Naive thymus-derived CD4-positive, alpha-beta T cell (primary cell): Measurements from ENCODE around the gene ANXA4. TPM values are rescaled to one million over a fixed set of nuclear protein-coding genes. Genes with fewer than 3 reads are reported as not detected.

Experiments used
- ATAC-seq: fragments of 150-1000 bp; cut with Tn5 transposase; 2 replicates; pipeline ENCODE4 v1.10.0; 2021; ENCODE audit warnings: mild to moderate bottlenecking, moderate library complexity
- CTCF ChIA-PET: fragments of 350-600 bp; sonication (Branson Sonifier 250); formaldehyde crosslinking; loops from one replicate; lab custom pipeline; 2021; ENCODE audit warnings: antibody characterized with exemption; lab: Charles Lee
- POLR2A ChIA-PET: fragments of 350-600 bp; sonication (Branson Sonifier 250); formaldehyde crosslinking; loops from one replicate; lab custom pipeline; 2021; ENCODE audit warnings: antibody characterized with exemption, inconsistent platforms; lab: Charles Lee
- DNase-seq, 9 donors: peaks; one replicate each; pipeline versions ENCODE4 v3.0.0 to v3.0.0-alpha.2; 2020 to 2022; ENCODE audit warnings: mixed read lengths in 1 of 9
- H3K27ac ChIP-seq: one replicate; pipeline ENCODE4 v1.7.0; 2013; ENCODE audit warnings: mild to moderate bottlenecking, low read depth, low read length, moderate library complexity
- H3K27me3 ChIP-seq, 2 donors: one replicate each; pipeline ENCODE4 v1.7.0; 2013; ENCODE audit warnings: low read length in 2 of 2, mild to moderate bottlenecking in 2 of 2, moderate library complexity in 2 of 2; ENCODE audit not compliant: control insufficient read depth in 2 of 2, insufficient read depth in 2 of 2
- H3K36me3 ChIP-seq, 3 experiments: 1 replicate in 2 of 3; 2 replicates in 1 of 3; pipeline ENCODE4 v1.7.0; 2013; ENCODE audit warnings: low read length in 3 of 3, mild to moderate bottlenecking in 3 of 3, moderate library complexity in 1 of 3; ENCODE audit not compliant: insufficient read depth in 3 of 3, control insufficient read depth in 2 of 3
- H3K4me1 ChIP-seq, 2 donors: one replicate each; pipeline ENCODE4 v1.7.0; 2013; ENCODE audit warnings: low read length in 2 of 2, mild to moderate bottlenecking in 2 of 2, moderate library complexity in 1 of 2; ENCODE audit not compliant: control insufficient read depth in 2 of 2, insufficient read depth in 2 of 2
- H3K4me3 ChIP-seq: 2 replicates; pipeline ENCODE4 v1.7.0; 2013; ENCODE audit warnings: mild to moderate bottlenecking, low read length
- H3K9me3 ChIP-seq, 3 experiments: 1 replicate in 2 of 3; 2 replicates in 1 of 3; pipeline ENCODE4 v1.7.0; 2013; ENCODE audit warnings: low read length in 3 of 3; ENCODE audit not compliant: control insufficient read depth in 2 of 3
- H3K27ac Mint-ChIP-seq, 9 donors: one replicate each; pipeline ENCODE4 v1.8.0; 2020 to 2022; ENCODE audit warnings: mixed read lengths in 9 of 9, mild to moderate bottlenecking in 8 of 9, moderate library complexity in 5 of 9, inconsistent platforms in 2 of 9
- H3K27me3 Mint-ChIP-seq, 5 donors: one replicate each; pipeline ENCODE4 v1.8.0; 2021 to 2022; ENCODE audit warnings: mixed read lengths in 5 of 5, mild to moderate bottlenecking in 1 of 5
- H3K36me3 Mint-ChIP-seq, 5 donors: one replicate each; pipeline ENCODE4 v1.8.0; 2020 to 2022; ENCODE audit warnings: mixed read lengths in 5 of 5, mild to moderate bottlenecking in 3 of 5, inconsistent platforms in 1 of 5
- H3K4me1 Mint-ChIP-seq, 7 donors: one replicate each; pipeline ENCODE4 v1.8.0; 2020 to 2022; ENCODE audit warnings: mixed read lengths in 7 of 7, mild to moderate bottlenecking in 3 of 7, inconsistent platforms in 1 of 7
- H3K4me3 Mint-ChIP-seq, 10 donors: one replicate each; pipeline ENCODE4 v1.8.0; 2020 to 2022; ENCODE audit warnings: mild to moderate bottlenecking in 10 of 10, mixed read lengths in 10 of 10, moderate library complexity in 6 of 10, inconsistent platforms in 2 of 10
- H3K9me3 Mint-ChIP-seq, 11 donors: one replicate each; pipeline ENCODE4 v1.8.0; 2020 to 2022; ENCODE audit warnings: mixed read lengths in 11 of 11, mild to moderate bottlenecking in 4 of 11, inconsistent platforms in 1 of 11, moderate library complexity in 1 of 11
- intact Hi-C, 2 donors: fragments of 100-400 bp; cut with micrococcal nuclease; formaldehyde crosslinking; loops; one replicate each; pipeline ENCODE4 v1.15.1; 2023
- polyA plus RNA-seq, 2 donors: library from polyadenylated mRNA; unstranded; fragments of 300-500 nt; fragmentation: Illumina TruSeq; gene quantifications; one replicate each; pipeline ENCODE4 v1.2.3, GENCODE V29; 2021
- total RNA-seq, 6 experiments: library from RNA in 5 of 6; stranded (reverse) in 5 of 6; gene quantifications; 1 replicate in 5 of 6; 2 replicates in 1 of 6; pipeline ENCODE4 v1.2.3 and lab custom pipeline; 2021 to 2026

Gene ANXA4
- total and polyA plus RNA-seq, 7 experiments from 2014 or later = 3.1 to 75.6 (median 11.5) TPM

DNA sequence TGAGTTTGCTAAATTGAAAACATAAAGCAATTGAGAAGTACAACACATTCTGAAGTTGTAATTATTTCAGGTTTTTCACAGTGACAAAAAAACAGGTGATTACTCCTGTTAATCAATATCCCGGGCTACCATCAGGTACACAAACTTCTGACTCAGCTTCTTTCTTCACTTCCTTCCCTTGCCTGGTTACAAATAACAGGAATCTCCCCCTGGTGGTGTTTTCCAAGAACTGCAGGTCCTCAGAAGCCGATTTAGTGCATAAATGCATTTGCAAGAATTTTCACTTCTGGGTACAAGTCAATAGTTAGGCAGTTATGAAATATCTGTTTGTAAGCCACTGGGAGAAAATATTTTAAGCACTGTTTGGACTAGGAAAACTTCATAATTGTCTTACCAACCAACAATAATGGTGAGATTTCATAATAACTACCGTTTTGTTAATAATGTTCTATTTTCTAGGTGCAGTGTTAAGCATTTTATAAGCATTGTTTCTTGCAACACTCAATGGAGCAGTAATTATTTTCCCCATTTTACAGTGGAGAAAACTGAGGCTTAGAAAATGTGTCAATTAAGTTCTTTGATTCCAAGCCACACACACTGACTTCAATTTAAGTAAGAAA is 75.1 kb downstream of the ANXA4 start:
- H3K4me3 ChIP-seq = no peak overlapping the region
- POLR2A ChIA-PET = interaction anchor here (1.3 to 1.9 kb wide), 3 partner anchors 92 to 277 kb away, joined by 3 to 5 read pairs (median 5); no protein-coding TSS in a partner anchor
- Mint-ChIP-seq H3K9me3 (peaks cover 0 to 1% (median 0%) of the 10 kb centered on the region in 11 donors), H3K27me3 (no peaks in the 10 kb centered on the region), H3K36me3 (peaks cover 0 to 18% (median 6%) of the 10 kb centered on the region in 5 donors), H3K27ac (no peak overlapping the region), H3K4me3 (no peak overlapping the region), H3K4me1 (peaks cover 0 to 15% (median 5%) of the 10 kb centered on the region in 7 donors)
- no peaks in the 10 kb centered on the region for H3K9me3 ChIP-seq
- H3K36me3 ChIP-seq = no peaks in the 10 kb centered on the region
- DNase-seq (peak in 8 of 9 donors; percentile 63 to 84 (median 79)), ATAC-seq (peak; percentile 86)
- H3K27ac ChIP-seq = no peak overlapping the region
- no peaks in the 10 kb centered on the region for H3K27me3 ChIP-seq
- CTCF ChIA-PET = interaction anchor here (0.6 to 8.0 kb wide), 14 partner anchors 11 to 397 kb away, joined by 3 to 163 read pairs (median 4); no protein-coding TSS in a partner anchor
- no peaks in the 10 kb centered on the region for H3K4me1 ChIP-seq
- intact Hi-C loops = loop anchor here (1.0 to 10.0 kb wide), 8 partner anchors 12 to 1352 kb away; partner anchors contain the start of genes ANXA4 (in 2 of the 2), APLF (in 1 of the 2), FBXO48 (in 1 of the 2) and GMCL1 (in 1 of the 2)

- Mint-ChIP-seq H3K9me3 (peaks cover 0 to 1% (median 0%) of the 10 kb centered on the region in 11 donors), H3K36me3 (peaks cover 0 to 18% (median 6%) of the 10 kb centered on the region in 5 donors), H3K27me3 (no peaks in the 10 kb centered on the region), H3K27ac (peak overlapping the region in 1 of 9 donors; percentile 59), H3K4me3 (no peak overlapping the region), H3K4me1 (peaks cover 0 to 15% (median 5%) of the 10 kb centered on the region in 7 donors)
- Histone ChIP-seq H3K4me1 (no peaks in the 10 kb centered on the region), H3K9me3 (no peaks in the 10 kb centered on the region), H3K27me3 (no peaks in the 10 kb centered on the region), H3K27ac (no peak overlapping the region), H3K4me3 (no peak overlapping the region), H3K36me3 (no peaks in the 10 kb centered on the region)
- intact Hi-C loops = loop anchor here (1.0 to 10.0 kb wide), 8 partner anchors 11 to 1353 kb away; partner anchors contain the start of genes ANXA4 (in 2 of the 2), APLF (in 1 of the 2), FBXO48 (in 1 of the 2) and GMCL1 (in 1 of the 2)
- ATAC-seq = no peak
- no peak for DNase-seq
- ChIA-PET CTCF (interaction anchor here (0.7 to 8.0 kb wide), 6 partner anchors 10 to 259 kb away, joined by 3 to 163 read pairs (median 3); no protein-coding TSS in a partner anchor), POLR2A (interaction anchor here (1.4 kb wide), 1 partner anchor 94 kb away, joined by 5 read pairs; no protein-coding TSS in a partner anchor)
These were observed 76.0 kb downstream of the ANXA4 start for GRCh38 chr2:69817729-69818501.

DNA sequence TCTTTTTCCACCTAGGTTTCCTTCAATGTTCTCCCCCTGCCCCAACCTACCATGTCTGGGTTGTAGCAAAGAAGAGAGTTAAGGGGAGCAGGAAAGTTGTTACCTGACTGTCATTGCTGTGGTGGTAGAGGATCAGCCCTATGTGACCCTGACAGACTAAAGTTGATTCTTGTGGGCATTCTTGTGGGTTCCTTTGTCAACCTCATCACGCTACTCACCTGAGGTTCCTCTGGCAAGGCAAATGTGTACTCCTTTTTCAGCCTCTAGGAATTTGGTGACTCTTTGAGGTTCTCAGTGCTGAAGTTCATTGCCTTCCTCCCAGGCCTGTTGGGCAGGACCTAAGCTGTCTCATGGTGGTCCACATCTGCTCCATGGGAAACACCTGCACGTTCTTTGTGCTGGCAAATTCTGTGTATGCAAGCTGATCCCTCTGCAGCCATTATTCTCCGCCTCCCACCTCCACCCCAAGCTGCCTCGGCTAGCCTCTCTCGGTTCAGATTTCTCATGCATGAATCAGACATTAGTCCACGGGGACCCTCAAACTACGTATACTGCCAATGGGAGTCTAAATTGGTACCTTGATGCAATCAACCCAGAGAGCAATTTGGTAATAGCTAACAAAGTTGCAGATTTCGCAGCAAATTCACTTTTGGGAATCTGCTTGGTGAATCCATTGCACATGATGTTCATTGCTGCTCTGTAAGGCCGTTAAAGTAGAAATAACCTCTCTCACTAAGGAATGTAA is 86.0 kb downstream of the ANXA4 start:
- H3K27me3 ChIP-seq = no peaks in the 10 kb centered on the region
- peak overlapping the region; percentile 70 to 97 (median 92) for H3K4me3 Mint-ChIP-seq
- CTCF ChIA-PET = interaction anchor here (1.0 to 1.5 kb wide), 4 partner anchors 11 to 391 kb away, joined by 3 to 4 read pairs (median 4); partner anchors contain the start of gene NFU1

DNA sequence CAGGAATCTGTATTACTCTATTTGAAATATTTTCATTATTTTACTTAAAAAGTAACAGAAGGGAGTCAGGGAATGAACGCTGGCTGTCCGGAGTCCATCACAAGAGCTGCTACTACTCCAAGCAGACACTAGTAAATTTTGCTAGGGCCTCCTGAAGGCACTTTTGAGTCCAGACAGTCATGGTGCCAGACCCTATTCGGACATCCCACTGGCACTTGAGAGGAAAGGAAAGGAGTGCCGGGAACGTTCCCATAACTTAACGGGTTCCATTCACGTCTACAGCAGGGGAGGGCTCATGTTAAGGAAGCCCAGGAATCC is 87.0 kb downstream of the ANXA4 start:
- peaks cover 0 to 5% (median 0%) of the 10 kb centered on the region in 3 experiments for H3K36me3 ChIP-seq
- POLR2A ChIA-PET = interaction anchor here (0.6 to 2.0 kb wide), 11 partner anchors 13 to 465 kb away, joined by 3 to 7 read pairs (median 3); partner anchors contain the start of genes AAK1 and SNRPG
- Mint-ChIP-seq H3K4me3 (peak overlapping the region; percentile 83 to 97 (median 94)), H3K36me3 (peaks cover 0 to 8% (median 4%) of the 10 kb centered on the region in 5 donors), H3K27me3 (no peaks in the 10 kb centered on the region), H3K27ac (peak overlapping the region; percentile 89 to 97 (median 95)), H3K9me3 (peaks cover 0 to 2% (median 0%) of the 10 kb centered on the region in 11 donors), H3K4me1 (peaks cover 26 to 56% (median 49%) of the 10 kb centered on the region in 7 donors)
- peaks cover 10 to 17% of the 10 kb centered on the region in 2 donors for H3K4me1 ChIP-seq
- CTCF ChIA-PET = interaction anchor here (0.6 to 1.1 kb wide), 2 partner anchors 177 to 392 kb away, joined by 3 read pairs; partner anchors contain the start of gene NFU1
- DNase-seq (no peak), ATAC-seq (no peak)
- H3K27ac ChIP-seq = peak overlapping the region; percentile 88
- intact Hi-C loops = loop anchor here (1.0 to 10.0 kb wide), 16 partner anchors 12 to 1166 kb away; partner anchors contain the start of genes ANXA4 (in 1 of the 2), ARHGAP25 (in 1 of the 2), GFPT1 (in 1 of the 2) and NFU1 (in 1 of the 2)
- H3K27me3 ChIP-seq = no peaks in the 10 kb centered on the region
- peak overlapping the region; percentile 81 for H3K4me3 ChIP-seq
- no peaks in the 10 kb centered on the region for H3K9me3 ChIP-seq

More for the DNA sequence above, 86.0 kb downstream of the ANXA4 start:
- Histone ChIP-seq H3K4me1 (peaks cover 10 to 17% of the 10 kb centered on the region in 2 donors), H3K9me3 (no peaks in the 10 kb centered on the region), H3K4me3 (no peak overlapping the region), H3K27ac (no peak overlapping the region), H3K36me3 (peaks cover 0 to 5% (median 0%) of the 10 kb centered on the region in 3 experiments)
- Mint-ChIP-seq H3K4me1 (peaks cover 21 to 47% (median 41%) of the 10 kb centered on the region in 7 donors), H3K36me3 (peaks cover 0 to 8% (median 2%) of the 10 kb centered on the region in 5 donors), H3K9me3 (peaks cover 0 to 2% (median 0%) of the 10 kb centered on the region in 11 donors), H3K27me3 (no peaks in the 10 kb centered on the region), H3K27ac (peak overlapping the region; percentile 88 to 97 (median 94))
- intact Hi-C loops = loop anchor here (2.0 to 10.0 kb wide), 8 partner anchors 53 to 1167 kb away; partner anchors contain the start of genes ARHGAP25 (in 1 of the 2), NFU1 (in 1 of the 2), SNRPG (in 1 of the 2) and TEX261 (in 1 of the 2)
- ATAC-seq (no peak), DNase-seq (no peak)
- POLR2A ChIA-PET = interaction anchor here (0.8 to 2.0 kb wide), 4 partner anchors 24 to 187 kb away, joined by 3 to 5 read pairs (median 4); no protein-coding TSS in a partner anchor

GRCh38 chr2:69829256-69830044 is 87.5 kb downstream of the ANXA4 start, which contains the start of gene GMCL1:
TSS of gene GMCL1 (plus strand) at chr2:69829660. CDS start at chr2:69829893, 233 bp downstream.
- no peaks in the 10 kb centered on the region for H3K9me3 ChIP-seq
- DNase-seq (peak; percentile 98 to 100 (median 99)), ATAC-seq (peak; percentile 97)
- peak within 1 kb of the TSS; percentile 81 for H3K4me3 ChIP-seq
- Mint-ChIP-seq H3K27ac (peak within 1 kb of the TSS; percentile 89 to 97 (median 95)), H3K4me3 (peak within 1 kb of the TSS; percentile 83 to 97 (median 94)), H3K4me1 (peaks cover 31 to 61% (median 54%) of the 10 kb centered on the region in 7 donors), H3K27me3 (no peaks in the 10 kb centered on the region), H3K36me3 (peaks cover 0 to 9% (median 5%) of the 10 kb centered on the region in 5 donors), H3K9me3 (peaks cover 0 to 2% (median 0%) of the 10 kb centered on the region in 11 donors)
- peak within 1 kb of the TSS; percentile 88 for H3K27ac ChIP-seq
- H3K27me3 ChIP-seq = no peaks in the 10 kb centered on the region
- peaks cover 0 to 5% (median 0%) of the 10 kb centered on the region in 3 experiments for H3K36me3 ChIP-seq
- CTCF ChIA-PET = interaction anchor here (1.1 kb wide), 1 partner anchor 392 kb away, joined by 3 read pairs; the partner anchor contains the start of gene NFU1
- POLR2A ChIA-PET = interaction anchor here (0.6 to 2.0 kb wide), 12 partner anchors 12 to 464 kb away, joined by 3 to 7 read pairs (median 3); partner anchors contain the start of genes AAK1 and SNRPG
- intact Hi-C loops = loop anchor here (1.0 to 10.0 kb wide), 18 partner anchors 12 to 1165 kb away; partner anchors contain the start of genes GFPT1 (in 2 of the 2), SNRNP27 (in 2 of the 2), ANXA4 (in 1 of the 2) and ARHGAP25 (in 1 of the 2)
- H3K4me1 ChIP-seq = peaks cover 10 to 17% of the 10 kb centered on the region in 2 donors
